ENCODE data around the gene LONP1.

The LONP1 gene

GRCh38 chr19:5683177-5683886, 36.6 kb downstream of the LONP1 start:
- ATAC-seq (replicated peaks) (no peak), DNase-seq (no peak)
- H3K27ac Mint-ChIP-seq, result peak overlapping the region; percentile 80
- no peaks in the 10 kb centered on the region for H3K27me3 Mint-ChIP-seq
- H3K4me3 Mint-ChIP-seq, result peak overlapping the region in 1 of 2 donors; percentile 56
- peaks cover 25 to 34% of the 10 kb centered on the region in 2 donors for H3K4me1 Mint-ChIP-seq
- H3K9me3 Mint-ChIP-seq, result peaks cover 4 to 7% of the 10 kb centered on the region in 2 donors
- H3K36me3 Mint-ChIP-seq, result peaks cover 4 to 5% of the 10 kb centered on the region in 2 donors

DNA sequence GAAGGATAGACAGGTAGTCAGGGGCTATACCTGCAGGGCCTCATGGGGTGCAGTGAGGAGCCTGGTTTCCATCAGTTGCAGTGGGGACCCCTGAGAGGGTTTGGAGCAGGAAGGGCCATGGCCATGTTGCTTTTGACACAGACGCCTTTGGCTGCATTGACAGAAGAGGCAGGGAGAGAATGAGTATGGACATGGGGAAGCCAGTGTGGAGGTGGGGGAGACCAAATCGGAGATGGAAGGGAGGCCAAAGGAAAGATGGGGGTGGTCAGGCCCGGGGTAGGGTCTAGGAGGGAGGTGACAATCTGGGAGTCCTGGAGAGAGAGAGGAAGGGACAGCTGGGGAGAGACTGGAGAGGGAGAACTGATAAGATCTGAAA, 37.9 kb downstream of the LONP1 start:
- Mint-ChIP-seq H3K36me3 (peaks cover 9 to 11% of the 10 kb centered on the region in 2 donors), H3K4me1 (peaks cover 23 to 30% of the 10 kb centered on the region in 2 donors), H3K4me3 (peak overlapping the region; percentile 85 to 88), H3K9me3 (peaks cover 2 to 4% of the 10 kb centered on the region in 2 donors), H3K27me3 (no peaks in the 10 kb centered on the region), H3K27ac (peak overlapping the region; percentile 6)
- ATAC-seq (replicated peaks) (no peak), DNase-seq (no peak)

DNA sequence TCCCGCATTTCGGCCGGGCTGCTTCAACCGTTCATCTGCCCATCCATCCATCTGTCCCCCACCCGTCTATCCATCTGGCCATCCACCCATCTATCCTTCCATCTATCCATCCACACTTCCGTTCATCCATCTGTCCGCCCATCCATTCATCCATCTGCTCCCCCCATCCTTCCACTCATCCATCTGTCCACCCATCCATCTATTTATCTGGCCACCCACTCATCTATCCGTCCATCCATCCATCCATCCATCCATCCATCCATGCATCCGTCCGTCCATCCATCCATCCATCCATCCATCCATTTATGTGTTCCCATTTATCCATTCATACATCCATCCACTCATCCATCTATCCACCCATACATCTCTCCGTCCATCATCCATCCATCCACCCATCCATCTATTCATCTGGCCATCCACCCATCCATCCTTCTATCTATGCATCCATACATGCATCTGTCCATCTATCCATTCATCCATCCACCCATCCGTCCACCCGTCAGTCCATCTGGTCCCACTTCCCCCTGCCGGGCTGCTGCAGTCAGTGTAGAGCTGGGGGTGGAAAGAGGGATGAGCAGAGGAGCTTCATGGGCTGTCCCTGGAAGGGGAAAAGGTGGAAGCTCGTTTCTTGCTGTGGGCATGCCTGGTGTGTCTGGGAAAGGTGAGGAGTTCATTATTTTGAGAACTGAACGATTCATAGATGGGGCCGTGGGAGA, 38.4 kb downstream of the LONP1 start:
- ATAC-seq (replicated peaks) (no peak), DNase-seq (no peak)
- peaks cover 2 to 4% of the 10 kb centered on the region in 2 donors for H3K9me3 Mint-ChIP-seq
- H3K27ac Mint-ChIP-seq, result peak overlapping the region; percentile 74
- H3K4me1 Mint-ChIP-seq, result peaks cover 22 to 31% of the 10 kb centered on the region in 2 donors
- peaks cover 9 to 14% of the 10 kb centered on the region in 2 donors for H3K36me3 Mint-ChIP-seq
- peak overlapping the region; percentile 85 to 88 for H3K4me3 Mint-ChIP-seq
- H3K27me3 Mint-ChIP-seq, result no peaks in the 10 kb centered on the region

DNA sequence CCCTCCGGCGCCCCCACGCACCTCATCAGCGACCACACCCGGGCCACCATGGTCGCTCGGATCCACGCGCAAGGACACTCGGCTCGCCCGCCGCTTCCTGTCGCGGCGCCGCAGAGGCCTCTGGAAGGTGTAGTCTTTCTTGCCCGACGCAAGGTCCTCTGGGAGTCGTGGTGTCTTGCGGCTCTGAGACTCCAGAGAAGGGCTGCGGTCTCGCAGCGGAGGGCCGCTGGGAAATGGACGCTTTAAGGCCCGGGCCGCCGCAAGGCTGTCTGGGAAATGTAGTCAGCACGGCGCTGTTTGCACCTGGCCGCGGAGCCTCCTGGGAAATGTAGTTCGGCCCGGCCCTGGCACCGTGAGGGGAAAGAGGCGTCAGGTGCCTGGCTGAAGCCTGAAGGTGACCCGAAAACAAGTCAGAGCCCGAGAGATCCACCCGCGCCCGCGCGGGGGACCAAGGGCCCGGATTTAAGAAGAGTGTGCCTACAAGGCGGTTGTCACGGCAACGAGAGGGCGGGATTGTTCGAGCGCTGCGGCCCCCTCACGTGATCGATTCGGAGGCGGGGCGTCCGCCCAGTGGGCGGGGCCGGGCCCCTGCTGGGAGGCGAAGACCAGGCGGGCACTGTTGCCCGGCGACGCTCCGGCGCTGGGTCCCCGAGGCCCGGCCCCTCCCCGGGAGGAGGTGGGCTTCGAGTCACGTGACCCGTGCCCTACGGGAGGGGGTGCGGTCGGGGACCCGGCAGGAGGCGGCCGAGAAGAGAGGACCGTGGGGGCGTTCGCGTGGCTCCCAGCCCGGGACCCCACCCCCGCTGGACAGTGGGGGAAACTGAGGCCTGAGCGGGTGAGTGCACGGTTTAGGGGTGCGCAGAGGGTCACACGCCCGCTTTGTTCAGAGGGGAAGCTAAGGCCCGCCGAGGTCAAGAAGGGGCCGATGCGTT, 39.2 kb downstream of the LONP1 start, which contains the start of the genes HSD11B1L and MICOS13:
Gene HSD11B1L, plus strand, starts transcription at position 591 of the 932 bp plus-strand sequence. CDS start 3,806 bp downstream, outside the sequence.
Gene MICOS13, minus strand, starts transcription at position 80 of the 932 bp plus-strand sequence. Its CDS starts 30 bp downstream, at position 50.
- H3K9me3 Mint-ChIP-seq, result peaks cover 2 to 4% of the 10 kb centered on the region in 2 donors
- peak within 1 kb of the TSS; percentile 85 to 88 for H3K4me3 Mint-ChIP-seq
- H3K36me3 Mint-ChIP-seq, result peaks cover 9 to 18% of the 10 kb centered on the region in 2 donors
- peaks cover 19 to 28% of the 10 kb centered on the region in 2 donors for H3K4me1 Mint-ChIP-seq
- H3K27ac Mint-ChIP-seq, result peak within 1 kb of the TSS; percentile 97
- H3K27me3 Mint-ChIP-seq, result no peaks in the 10 kb centered on the region
- DNase-seq, result peak; percentile 98
- peak; percentile 96 for ATAC-seq (replicated peaks)

DNA sequence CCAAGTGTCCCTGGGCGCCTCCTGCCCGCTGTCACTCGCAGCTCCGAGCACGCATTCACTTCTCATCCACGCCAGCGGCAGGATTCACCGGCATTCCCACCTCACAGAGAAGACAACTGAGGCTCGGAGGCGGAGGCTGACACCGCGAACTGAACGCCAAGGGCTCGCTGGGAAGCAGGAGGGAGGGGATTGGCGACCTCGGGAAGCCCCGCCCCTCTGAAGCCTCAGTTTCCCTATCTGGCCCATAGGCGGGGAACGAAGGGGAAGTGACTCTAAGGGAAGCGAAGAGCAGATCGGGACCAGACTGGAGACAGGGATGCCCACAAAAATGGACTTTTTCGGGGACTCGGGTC, 39.9 kb downstream of the LONP1 start:
- DNase-seq, result no peak
- H3K4me3 Mint-ChIP-seq, result peak overlapping the region; percentile 85 to 88
- H3K27ac Mint-ChIP-seq, result peak overlapping the region; percentile 97
- peaks cover 9 to 21% of the 10 kb centered on the region in 2 donors for H3K36me3 Mint-ChIP-seq
- H3K9me3 Mint-ChIP-seq, result peaks cover 2 to 4% of the 10 kb centered on the region in 2 donors
- H3K27me3 Mint-ChIP-seq, result no peaks in the 10 kb centered on the region
- H3K4me1 Mint-ChIP-seq, result peaks cover 19 to 28% of the 10 kb centered on the region in 2 donors
- ATAC-seq (replicated peaks), result peak in 1 of 2 donors; percentile 0

- H3K4me1 Mint-ChIP-seq, result peaks cover 21 to 28% of the 10 kb centered on the region in 2 donors
- peaks cover 9 to 25% of the 10 kb centered on the region in 2 donors for H3K36me3 Mint-ChIP-seq
- DNase-seq, result no peak
- peaks cover 2 to 4% of the 10 kb centered on the region in 2 donors for H3K9me3 Mint-ChIP-seq
- ATAC-seq (replicated peaks), result peak; percentile 0 to 3
- peak overlapping the region; percentile 97 for H3K27ac Mint-ChIP-seq
- H3K4me3 Mint-ChIP-seq, result peak overlapping the region; percentile 85 to 88
- H3K27me3 Mint-ChIP-seq, result no peaks in the 10 kb centered on the region
These were observed 40.5 kb downstream of the LONP1 start for GRCh38 chr19:5679289-5680083.

GRCh38 chr19:5678071-5678718, 41.8 kb downstream of the LONP1 start:
- no peak overlapping the region for H3K4me3 Mint-ChIP-seq

GRCh38 chr19:5677580-5677979, 42.4 kb downstream of the LONP1 start:
- Mint-ChIP-seq H3K27me3 (no peaks in the 10 kb centered on the region), H3K9me3 (peaks cover 4% of the 10 kb centered on the region in 2 donors), H3K4me1 (peaks cover 20 to 32% of the 10 kb centered on the region in 2 donors), H3K4me3 (no peak overlapping the region), H3K36me3 (peaks cover 20 to 40% of the 10 kb centered on the region in 2 donors), H3K27ac (peak overlapping the region; percentile 52)
- no peak for ATAC-seq (replicated peaks)
- DNase-seq, result no peak

More at GRCh38 chr19:5678071-5678718, 41.8 kb downstream of the LONP1 start:
- Mint-ChIP-seq H3K27ac (no peak overlapping the region), H3K27me3 (no peaks in the 10 kb centered on the region), H3K4me1 (peaks cover 18 to 28% of the 10 kb centered on the region in 2 donors), H3K36me3 (peaks cover 14 to 34% of the 10 kb centered on the region in 2 donors), H3K9me3 (peaks cover 4% of the 10 kb centered on the region in 2 donors)
- no peak for ATAC-seq (replicated peaks)
- no peak for DNase-seq

DNA sequence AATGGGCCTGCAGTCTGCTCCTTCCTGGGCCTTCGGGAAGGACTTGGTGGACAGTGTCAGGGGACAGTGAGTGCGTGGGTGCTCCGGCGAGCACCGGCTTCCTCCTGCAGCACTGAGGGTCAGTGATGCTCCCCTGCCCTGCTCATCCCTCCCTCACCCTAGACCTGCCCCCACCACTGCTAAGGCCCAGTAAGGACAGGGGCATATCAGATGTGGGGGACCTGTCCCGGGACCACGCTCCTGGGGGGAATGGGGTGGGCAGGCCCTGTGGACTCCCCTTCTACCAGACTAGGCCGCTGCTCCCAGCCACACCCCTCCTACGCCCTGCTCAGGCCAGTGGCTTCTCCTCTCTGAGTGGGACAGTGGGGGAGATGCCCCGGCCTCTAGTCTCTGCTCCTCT, 42.8 kb downstream of the LONP1 start:
- H3K9me3 Mint-ChIP-seq, result peaks cover 4% of the 10 kb centered on the region in 2 donors
- ATAC-seq (replicated peaks) (no peak), DNase-seq (no peak)
- no peaks in the 10 kb centered on the region for H3K27me3 Mint-ChIP-seq
- H3K27ac Mint-ChIP-seq, result peak overlapping the region; percentile 52
- peak overlapping the region in 1 of 2 donors; percentile 15 for H3K4me3 Mint-ChIP-seq
- H3K36me3 Mint-ChIP-seq, result peaks cover 24 to 42% of the 10 kb centered on the region in 2 donors
- H3K4me1 Mint-ChIP-seq, result peaks cover 18 to 30% of the 10 kb centered on the region in 2 donors

DNA sequence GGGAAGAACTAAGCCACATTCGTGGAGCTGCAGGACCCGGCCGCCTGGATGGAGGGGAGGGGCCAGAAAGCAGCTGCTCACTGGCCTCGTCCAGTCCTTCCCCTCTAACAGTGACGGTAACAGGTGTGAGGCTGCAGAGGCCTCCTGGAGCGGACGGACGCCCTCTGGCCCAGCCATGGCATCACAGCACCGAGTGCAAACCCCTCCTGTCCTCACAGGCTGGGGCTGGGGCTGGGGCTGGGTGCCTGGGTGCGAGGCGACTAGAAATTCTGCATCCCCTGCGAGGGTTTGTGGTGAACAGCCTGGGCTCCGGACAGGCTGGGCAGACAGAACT, 43.2 kb downstream of the LONP1 start:
- peaks cover 24 to 45% of the 10 kb centered on the region in 2 donors for H3K36me3 Mint-ChIP-seq
- DNase-seq (no peak), ATAC-seq (replicated peaks) (no peak)
- peaks cover 4% of the 10 kb centered on the region in 2 donors for H3K9me3 Mint-ChIP-seq
- H3K4me3 Mint-ChIP-seq, result no peak overlapping the region
- H3K27ac Mint-ChIP-seq, result no peak overlapping the region
- H3K27me3 Mint-ChIP-seq, result no peaks in the 10 kb centered on the region
- peaks cover 14 to 26% of the 10 kb centered on the region in 2 donors for H3K4me1 Mint-ChIP-seq

DNA sequence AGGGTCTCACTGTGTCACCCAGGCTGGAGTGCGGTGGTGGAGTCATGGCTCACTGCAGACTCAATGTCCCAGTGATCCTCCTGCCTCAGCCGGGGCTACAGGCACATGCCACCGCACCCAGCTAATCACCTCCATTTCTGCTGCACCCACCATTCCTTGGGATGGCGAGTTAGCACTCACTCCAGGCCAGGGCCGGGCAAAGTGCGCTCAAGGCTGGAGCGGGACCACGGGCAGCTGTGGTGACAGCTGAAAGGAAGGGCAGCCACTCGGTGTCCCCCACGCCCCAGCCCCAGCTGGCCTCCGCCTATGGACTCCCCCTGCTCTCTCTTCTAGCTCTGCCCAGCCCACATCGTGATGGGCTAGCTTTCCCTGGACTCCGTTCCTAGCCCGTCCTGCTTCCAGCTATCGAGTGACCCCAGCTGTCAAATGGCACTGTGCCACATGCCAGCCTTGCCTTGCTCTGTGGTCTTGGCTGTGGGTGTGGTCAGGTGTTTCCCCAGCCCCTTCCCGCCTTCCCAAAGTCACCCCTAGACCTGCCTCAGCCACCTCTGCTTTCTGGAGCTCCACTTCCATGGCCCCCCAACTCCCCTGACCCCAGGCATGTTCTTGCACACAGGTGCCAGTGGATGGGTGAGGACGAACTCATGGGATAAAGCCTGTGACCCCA, 43.7 kb downstream of the LONP1 start:
- no peak for ATAC-seq (replicated peaks)
- Mint-ChIP-seq H3K9me3 (peaks cover 0 to 2% of the 10 kb centered on the region in 2 donors), H3K4me1 (peaks cover 9 to 21% of the 10 kb centered on the region in 2 donors), H3K27me3 (no peaks in the 10 kb centered on the region), H3K27ac (peak overlapping the region; percentile 80), H3K36me3 (peaks cover 24 to 48% of the 10 kb centered on the region in 2 donors), H3K4me3 (no peak overlapping the region)
- DNase-seq, result no peak

DNA sequence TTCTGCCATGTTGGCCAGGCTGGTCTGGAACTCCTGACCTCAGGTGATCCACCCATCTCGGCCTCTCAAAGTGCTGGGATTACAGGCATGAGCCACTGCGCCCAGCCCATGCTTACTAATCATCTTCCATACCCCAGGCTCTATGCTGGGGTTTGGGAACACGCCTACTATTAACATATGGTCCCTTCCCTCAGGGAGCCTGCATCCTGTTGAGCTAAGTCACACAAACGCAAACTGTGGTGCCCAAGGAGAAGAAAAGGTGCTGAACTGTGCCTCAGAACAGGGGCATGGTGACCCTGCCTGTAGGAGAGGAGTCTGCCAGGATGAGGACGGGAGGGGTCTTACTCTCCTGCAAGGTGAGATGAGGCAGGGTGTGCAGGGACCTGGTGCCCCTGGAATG, 45.2 kb downstream of the LONP1 start:
- H3K36me3 Mint-ChIP-seq, result peaks cover 31 to 54% of the 10 kb centered on the region in 2 donors
- H3K4me3 Mint-ChIP-seq, result no peak overlapping the region
- peaks cover 0 to 2% of the 10 kb centered on the region in 2 donors for H3K9me3 Mint-ChIP-seq
- ATAC-seq (replicated peaks) (no peak), DNase-seq (no peak)
- no peaks in the 10 kb centered on the region for H3K27me3 Mint-ChIP-seq
- peaks cover 8 to 19% of the 10 kb centered on the region in 2 donors for H3K4me1 Mint-ChIP-seq
- peak overlapping the region; percentile 90 for H3K27ac Mint-ChIP-seq

Data from stimulated activated naive B cell treated with anti-CD40 and anti-IgM and Interleukin-4, amounts not matched to agents 10 μg/mL and 1 μg/mL and 100 μg/mL, for 72 hours (primary cell).